ENCODE data around the gene DIAPH2.
A peak's percentile ranks its signal among the peaks of the same experiment; 100 is the strongest.

DIAPH2 gene

DNA sequence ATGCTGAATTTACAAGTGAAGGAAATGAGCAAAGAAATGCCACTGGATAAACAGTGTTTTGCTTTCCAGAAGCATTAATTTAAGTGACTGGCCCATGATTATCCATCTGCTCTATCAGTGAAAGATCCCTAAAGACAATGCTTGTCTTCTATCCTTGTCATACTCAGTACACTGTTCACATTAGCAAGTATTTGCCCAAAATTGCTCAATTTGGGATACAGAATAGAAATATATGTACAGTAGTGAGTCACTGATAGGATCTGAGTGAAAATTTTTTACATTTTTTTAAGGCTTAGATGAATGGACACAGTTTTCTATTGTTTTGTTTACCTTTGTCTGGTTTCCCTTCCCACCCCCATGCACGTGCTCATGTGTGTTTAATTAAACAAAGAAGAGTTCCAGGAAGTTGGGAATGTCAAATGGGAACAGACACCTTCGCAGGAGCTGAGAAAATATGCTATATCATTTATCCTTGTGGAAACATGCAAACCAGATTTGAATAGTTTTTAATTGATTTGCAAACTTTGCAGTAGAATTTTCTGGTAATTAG is 855.4 kb downstream of the DIAPH2 start:
- Histone ChIP-seq H3K27me3 (replicated peaks in 2 of 5; ENCODE audit: control insufficient read depth in 4 of 5, insufficient read depth in 5 of 5, low read length in 4 of 5) (no peaks in the 10 kb centered on the region), H3K9me3 (ENCODE audit: control extremely low read depth in 1 of 5, control insufficient read depth in 4 of 5, insufficient read depth in 2 of 5, low read depth in 1 of 5, low read length in 4 of 5) (no peaks in the 10 kb centered on the region), H3K4me3 (ENCODE audit: control insufficient read depth in 1 of 7, extremely low read depth in 1 of 7, insufficient read depth in 4 of 7, low read depth in 2 of 7, low read length in 6 of 7) (no peak overlapping the region), H3K36me3 (ENCODE audit: control insufficient read depth in 4 of 4, insufficient read depth in 4 of 4, low read length in 3 of 4) (no peaks in the 10 kb centered on the region), H3K4me1 (ENCODE audit: control extremely low read depth in 1 of 4, control insufficient read depth in 4 of 4, insufficient read depth in 4 of 4, low read length in 3 of 4) (no peaks in the 10 kb centered on the region), H3K27ac (ENCODE audit: insufficient read depth in 1 of 2, low read depth in 1 of 2, low read length in 2 of 2, poor library complexity in 1 of 2, severe bottlenecking in 2 of 2) (no peak overlapping the region)
- POLR2A ChIA-PET: no interaction called here
- WGBS (ENCODE audit: insufficient coverage): 80% methylated on average over 1 of the region's 2 CpGs
- CTCF ChIA-PET: no interaction called here
- DNase-seq: no peak

DNA sequence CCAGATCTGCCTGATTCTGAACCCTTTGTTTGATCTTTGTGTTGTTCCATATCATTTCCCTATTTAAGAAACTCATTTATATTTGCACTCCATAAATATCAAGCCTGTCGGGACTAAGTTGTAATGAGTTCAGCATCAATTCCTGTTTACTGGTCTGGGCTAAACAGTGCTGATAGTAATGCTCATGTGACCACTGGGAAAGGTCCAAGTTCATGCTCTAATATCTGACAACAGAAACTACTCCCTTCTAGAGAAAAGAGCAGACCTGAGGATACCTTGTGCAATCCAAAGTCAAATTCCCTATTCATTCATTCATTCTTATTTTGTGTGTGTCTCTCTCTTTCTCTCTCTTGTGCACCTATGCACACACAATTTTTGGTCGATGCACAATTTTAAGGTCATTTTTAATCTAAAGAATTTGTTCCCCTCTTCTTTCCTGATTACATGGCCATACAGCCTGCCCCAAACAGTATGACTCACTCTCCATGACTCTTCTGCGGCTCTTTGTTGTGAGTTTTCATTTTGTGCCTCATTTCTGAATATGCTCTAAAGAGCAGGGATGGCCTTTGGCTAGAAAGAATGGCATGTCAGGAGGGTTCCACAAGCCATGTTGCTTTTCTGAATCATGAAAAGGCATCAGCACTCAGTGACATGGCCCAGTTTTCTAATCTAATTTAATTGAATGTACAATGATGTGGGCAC is 863.4 kb downstream of the DIAPH2 start:
- Histone ChIP-seq H3K27ac (ENCODE audit: insufficient read depth in 1 of 2, low read depth in 1 of 2, low read length in 2 of 2, poor library complexity in 1 of 2, severe bottlenecking in 2 of 2) (no peak overlapping the region), H3K4me1 (ENCODE audit: control extremely low read depth in 1 of 4, control insufficient read depth in 4 of 4, insufficient read depth in 4 of 4, low read length in 3 of 4) (no peaks in the 10 kb centered on the region), H3K9me3 (ENCODE audit: control extremely low read depth in 1 of 5, control insufficient read depth in 4 of 5, insufficient read depth in 2 of 5, low read depth in 1 of 5, low read length in 4 of 5) (no peaks in the 10 kb centered on the region), H3K36me3 (ENCODE audit: control insufficient read depth in 4 of 4, insufficient read depth in 4 of 4, low read length in 3 of 4) (no peaks in the 10 kb centered on the region), H3K4me3 (ENCODE audit: control insufficient read depth in 1 of 7, extremely low read depth in 1 of 7, insufficient read depth in 4 of 7, low read depth in 2 of 7, low read length in 6 of 7) (no peak overlapping the region), H3K27me3 (replicated peaks in 2 of 5; ENCODE audit: control insufficient read depth in 4 of 5, insufficient read depth in 5 of 5, low read length in 4 of 5) (no peaks in the 10 kb centered on the region)
- ChIA-PET CTCF (no interaction called here), POLR2A (no interaction called here)
- no peak for DNase-seq
- WGBS (ENCODE audit: insufficient coverage): 92% methylated on average over 3 of the region's 3 CpGs

DNA sequence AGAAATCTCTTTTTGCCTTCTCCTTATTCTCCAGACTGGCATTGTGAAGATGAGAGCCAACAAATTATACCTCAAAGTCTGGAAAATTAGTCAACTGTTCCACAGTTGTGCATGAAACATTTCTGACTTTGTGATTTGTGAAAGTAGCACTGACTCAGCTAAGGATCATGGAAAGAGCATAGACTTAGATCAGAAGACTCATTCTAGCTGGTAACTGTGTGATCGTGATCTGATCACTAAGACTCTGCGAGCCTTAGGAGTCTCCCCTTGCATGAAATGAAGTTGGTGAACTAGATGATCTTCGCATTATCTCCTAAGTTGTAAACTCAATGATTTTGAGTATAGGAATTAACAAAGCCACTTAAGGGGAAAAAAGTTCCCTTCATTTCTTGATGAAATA is 867.2 kb downstream of the DIAPH2 start:
- H3K4me1 ChIP-seq (ENCODE audit: control extremely low read depth in 1 of 4, control insufficient read depth in 4 of 4, insufficient read depth in 4 of 4, low read length in 3 of 4): no peaks in the 10 kb centered on the region
- POLR2A ChIA-PET: no interaction called here
- 100% methylated on average over 3 of the region's 3 CpGs for WGBS (ENCODE audit: insufficient coverage)
- H3K4me3 ChIP-seq (ENCODE audit: control insufficient read depth in 1 of 7, extremely low read depth in 1 of 7, insufficient read depth in 4 of 7, low read depth in 2 of 7, low read length in 6 of 7): no peak overlapping the region
- no peak overlapping the region for H3K27ac ChIP-seq (ENCODE audit: insufficient read depth in 1 of 2, low read depth in 1 of 2, low read length in 2 of 2, poor library complexity in 1 of 2, severe bottlenecking in 2 of 2)
- CTCF ChIA-PET: no interaction called here
- H3K9me3 ChIP-seq (ENCODE audit: control extremely low read depth in 1 of 5, control insufficient read depth in 4 of 5, insufficient read depth in 2 of 5, low read depth in 1 of 5, low read length in 4 of 5): no peaks in the 10 kb centered on the region
- no peaks in the 10 kb centered on the region for H3K27me3 ChIP-seq (replicated peaks in 2 of 5; ENCODE audit: control insufficient read depth in 4 of 5, insufficient read depth in 5 of 5, low read length in 4 of 5)
- no peak for DNase-seq
- H3K36me3 ChIP-seq (ENCODE audit: control insufficient read depth in 4 of 4, insufficient read depth in 4 of 4, low read length in 3 of 4): no peaks in the 10 kb centered on the region

DNA sequence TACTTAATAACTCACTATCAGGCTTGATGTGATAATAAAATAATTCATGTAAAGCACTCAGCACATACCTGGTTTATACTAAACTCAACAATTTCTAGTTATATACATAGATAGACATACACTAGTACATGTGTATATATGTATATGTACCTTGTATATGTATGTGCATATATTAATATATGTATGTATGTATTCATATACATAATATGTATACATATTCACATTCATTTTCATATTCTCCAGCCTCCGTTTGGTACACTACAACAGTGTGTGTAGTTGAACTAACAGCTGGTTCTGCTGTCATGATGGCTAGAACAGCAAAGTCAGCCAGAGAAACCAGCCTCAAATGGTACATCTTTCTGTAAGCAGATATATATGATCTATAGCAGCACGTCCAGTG is 869.2 kb downstream of the DIAPH2 start:
- no peak overlapping the region for H3K27ac ChIP-seq (ENCODE audit: insufficient read depth in 1 of 2, low read depth in 1 of 2, low read length in 2 of 2, poor library complexity in 1 of 2, severe bottlenecking in 2 of 2)
- no peaks in the 10 kb centered on the region for H3K36me3 ChIP-seq (ENCODE audit: control insufficient read depth in 4 of 4, insufficient read depth in 4 of 4, low read length in 3 of 4)
- peaks cover 0 to 3% (median 0%) of the 10 kb centered on the region in 5 experiments for H3K27me3 ChIP-seq (replicated peaks in 2 of 5; ENCODE audit: control insufficient read depth in 4 of 5, insufficient read depth in 5 of 5, low read length in 4 of 5)
- DNase-seq: no peak
- WGBS (ENCODE audit: insufficient coverage): no CpG with 5 or more reads among the region's 2 CpGs
- H3K9me3 ChIP-seq (ENCODE audit: control extremely low read depth in 1 of 5, control insufficient read depth in 4 of 5, insufficient read depth in 2 of 5, low read depth in 1 of 5, low read length in 4 of 5): no peaks in the 10 kb centered on the region
- CTCF ChIA-PET: no interaction called here
- H3K4me3 ChIP-seq (ENCODE audit: control insufficient read depth in 1 of 7, extremely low read depth in 1 of 7, insufficient read depth in 4 of 7, low read depth in 2 of 7, low read length in 6 of 7): no peak overlapping the region
- no peaks in the 10 kb centered on the region for H3K4me1 ChIP-seq (ENCODE audit: control extremely low read depth in 1 of 4, control insufficient read depth in 4 of 4, insufficient read depth in 4 of 4, low read length in 3 of 4)
- POLR2A ChIA-PET: no interaction called here

DNA sequence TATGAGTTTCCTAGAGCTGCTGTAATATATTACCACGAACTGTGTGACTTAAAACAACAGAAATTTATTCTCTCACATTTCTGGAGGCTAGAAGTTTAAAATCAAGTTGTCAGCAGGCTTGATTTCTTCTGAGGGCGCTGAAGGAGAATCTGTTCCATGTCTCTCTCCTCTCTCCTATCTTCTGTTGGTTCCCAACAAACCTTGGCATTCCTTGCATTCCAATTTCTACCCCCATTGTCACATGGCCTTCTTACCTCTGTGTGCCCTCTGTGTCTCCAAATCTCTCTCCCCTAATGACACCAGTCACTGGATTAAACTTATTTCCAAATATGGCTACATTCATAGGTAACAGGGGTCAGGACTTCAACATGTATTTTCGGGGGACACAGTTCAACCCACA is 871.7 kb downstream of the DIAPH2 start:
- CTCF ChIA-PET: no interaction called here
- H3K27me3 ChIP-seq (replicated peaks in 2 of 5; ENCODE audit: control insufficient read depth in 4 of 5, insufficient read depth in 5 of 5, low read length in 4 of 5): peaks cover 0 to 3% (median 0%) of the 10 kb centered on the region in 5 experiments
- DNase-seq: no peak
- no peak overlapping the region for H3K4me3 ChIP-seq (ENCODE audit: control insufficient read depth in 1 of 7, extremely low read depth in 1 of 7, insufficient read depth in 4 of 7, low read depth in 2 of 7, low read length in 6 of 7)
- H3K27ac ChIP-seq (ENCODE audit: insufficient read depth in 1 of 2, low read depth in 1 of 2, low read length in 2 of 2, poor library complexity in 1 of 2, severe bottlenecking in 2 of 2): no peak overlapping the region
- 100% methylated on average over 1 of the region's 3 CpGs for WGBS (ENCODE audit: insufficient coverage)
- no peaks in the 10 kb centered on the region for H3K36me3 ChIP-seq (ENCODE audit: control insufficient read depth in 4 of 4, insufficient read depth in 4 of 4, low read length in 3 of 4)
- H3K9me3 ChIP-seq (ENCODE audit: control extremely low read depth in 1 of 5, control insufficient read depth in 4 of 5, insufficient read depth in 2 of 5, low read depth in 1 of 5, low read length in 4 of 5): no peaks in the 10 kb centered on the region
- POLR2A ChIA-PET: no interaction called here
- no peaks in the 10 kb centered on the region for H3K4me1 ChIP-seq (ENCODE audit: control extremely low read depth in 1 of 4, control insufficient read depth in 4 of 4, insufficient read depth in 4 of 4, low read length in 3 of 4)

DNA sequence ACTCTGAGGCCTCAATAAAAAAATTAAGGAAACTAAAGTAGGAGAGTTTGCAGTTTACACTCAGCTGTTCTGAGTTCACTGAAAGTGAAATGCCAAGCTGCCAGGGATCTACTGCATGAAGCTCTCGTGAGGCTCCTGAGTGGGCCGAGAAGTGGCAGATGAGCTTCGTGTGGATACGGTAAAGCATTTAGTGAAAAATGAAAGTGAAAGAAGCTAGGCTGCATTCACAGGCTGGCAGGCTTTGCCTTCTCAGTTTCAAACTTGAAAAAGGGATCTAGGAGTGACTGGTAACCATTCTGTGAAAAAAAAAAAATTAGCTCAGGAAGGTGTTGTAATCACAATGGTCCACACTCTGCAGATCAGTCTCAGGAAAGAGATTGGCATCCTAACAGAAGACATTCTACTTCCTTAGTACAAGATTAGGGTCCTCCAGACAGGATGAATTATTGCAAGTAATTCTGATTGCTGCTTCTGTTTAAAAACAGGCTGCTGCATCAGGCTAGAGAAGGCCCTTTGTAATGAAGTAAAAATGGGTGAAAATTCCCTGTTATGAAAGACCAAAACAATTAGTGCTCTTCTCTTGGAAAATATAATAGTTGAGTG is 879.0 kb downstream of the DIAPH2 start:
- 0% methylated on average over 4 of the region's 4 CpGs for WGBS (ENCODE audit: insufficient coverage)
- peak; percentile 74 to 92 (median 90) for DNase-seq
- Histone ChIP-seq H3K36me3 (ENCODE audit: control insufficient read depth in 4 of 4, insufficient read depth in 4 of 4, low read length in 3 of 4) (no peaks in the 10 kb centered on the region), H3K4me1 (ENCODE audit: control extremely low read depth in 1 of 4, control insufficient read depth in 4 of 4, insufficient read depth in 4 of 4, low read length in 3 of 4) (peaks cover 4 to 18% (median 9%) of the 10 kb centered on the region in 4 experiments), H3K27ac (ENCODE audit: insufficient read depth in 1 of 2, low read depth in 1 of 2, low read length in 2 of 2, poor library complexity in 1 of 2, severe bottlenecking in 2 of 2) (peak overlapping the region; percentile 52 to 80), H3K9me3 (ENCODE audit: control extremely low read depth in 1 of 5, control insufficient read depth in 4 of 5, insufficient read depth in 2 of 5, low read depth in 1 of 5, low read length in 4 of 5) (no peaks in the 10 kb centered on the region), H3K27me3 (replicated peaks in 2 of 5; ENCODE audit: control insufficient read depth in 4 of 5, insufficient read depth in 5 of 5, low read length in 4 of 5) (no peaks in the 10 kb centered on the region), H3K4me3 (ENCODE audit: control insufficient read depth in 1 of 7, extremely low read depth in 1 of 7, insufficient read depth in 4 of 7, low read depth in 2 of 7, low read length in 6 of 7) (peak overlapping the region in 6 of 7 experiments; percentile 29 to 71 (median 52))
- ChIA-PET POLR2A (no interaction called here), CTCF (no interaction called here)

DNA sequence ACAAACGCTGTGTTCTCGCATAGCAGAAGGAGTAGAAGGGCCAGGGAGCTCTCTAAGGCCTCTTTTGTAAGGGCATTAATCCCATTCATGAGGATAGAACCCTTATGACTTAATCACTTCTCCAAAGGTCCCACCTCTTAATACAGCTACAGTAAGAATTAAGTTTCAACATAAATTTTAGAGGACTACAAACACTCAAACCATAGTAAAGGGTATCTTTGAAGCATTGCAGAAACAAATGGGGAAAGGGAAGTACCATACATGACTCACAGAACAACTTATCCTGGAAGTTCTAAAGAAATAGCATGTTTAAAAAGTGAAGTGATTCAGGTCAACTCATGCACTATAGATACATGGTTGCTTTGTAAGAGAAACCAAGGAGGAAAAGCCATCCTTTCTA is 879.9 kb downstream of the DIAPH2 start:
- no peak overlapping the region for H3K27ac ChIP-seq (ENCODE audit: insufficient read depth in 1 of 2, low read depth in 1 of 2, low read length in 2 of 2, poor library complexity in 1 of 2, severe bottlenecking in 2 of 2)

More for the DNA sequence above, 879.9 kb downstream of the DIAPH2 start:
- 100% methylated on average over 2 of the region's 2 CpGs for WGBS (ENCODE audit: insufficient coverage)
- H3K4me1 ChIP-seq (ENCODE audit: control extremely low read depth in 1 of 4, control insufficient read depth in 4 of 4, insufficient read depth in 4 of 4, low read length in 3 of 4): peaks cover 4 to 18% (median 9%) of the 10 kb centered on the region in 4 experiments
- no peaks in the 10 kb centered on the region for H3K27me3 ChIP-seq (replicated peaks in 2 of 5; ENCODE audit: control insufficient read depth in 4 of 5, insufficient read depth in 5 of 5, low read length in 4 of 5)
- H3K4me3 ChIP-seq (ENCODE audit: control insufficient read depth in 1 of 7, extremely low read depth in 1 of 7, insufficient read depth in 4 of 7, low read depth in 2 of 7, low read length in 6 of 7): no peak overlapping the region
- no peaks in the 10 kb centered on the region for H3K9me3 ChIP-seq (ENCODE audit: control extremely low read depth in 1 of 5, control insufficient read depth in 4 of 5, insufficient read depth in 2 of 5, low read depth in 1 of 5, low read length in 4 of 5)
- peak in 2 of 3 donors; percentile 17 to 35 for DNase-seq
- POLR2A ChIA-PET: no interaction called here
- no peaks in the 10 kb centered on the region for H3K36me3 ChIP-seq (ENCODE audit: control insufficient read depth in 4 of 4, insufficient read depth in 4 of 4, low read length in 3 of 4)
- CTCF ChIA-PET: no interaction called here

All from common myeloid progenitor, CD34-positive (primary cell).